Measurements from ENCODE around the gene KLHL33. TPM values are rescaled to one million over a fixed set of nuclear protein-coding genes. Genes with fewer than 3 reads are reported as not detected.

The KLHL33 gene
- total RNA-seq, 8 experiments from 2014 or later, result 0.05 to 0.62 (median 0.14) TPM; not detected in 2

- H3K4me1 ChIP-seq (replicated peaks in 1 of 2), result no peaks in the 10 kb centered on the region
- in situ Hi-C loops (cut with MboI; ENCODE audit: low pct_unique_long_range_greater_than_20kb in 2 of 9, low sequenced_read_pairs in 9 of 9, unreplicated experiment in 9 of 9), result no loop called here
- H3K27ac ChIP-seq, result no peak overlapping the region
- H3K4me3 ChIP-seq, result no peak overlapping the region
- 74 to 100% (median 94%) methylated on average over 2 to 8 of the region's 12 CpGs; no CpG with 5 or more reads in 4 of the 10 experiments for WGBS, 10 experiments
- no peak for ATAC-seq (replicated peaks in 6 of 8)
Observed at GRCh38 chr14:20376071-20376588, 59.8 kb downstream of the KLHL33 start.

Other genes with a start within 250 kb of the KLHL33 start
- under 1 TPM in 2 of 8 experiments, not detected in 6; 0.05 to 0.81 TPM for gene OR11G2, start 245.3 kb downstream of the KLHL33 start, total RNA-seq
- under 1 TPM in 1 of 8 experiments, not detected in 7; 0.52 TPM for gene OR11H6, start 212.5 kb downstream of the KLHL33 start, total RNA-seq
- under 1 TPM in 4 of 8 experiments, not detected in 4; 0.29 to 0.84 (median 0.48) TPM for gene OR11H7, start 207.2 kb downstream of the KLHL33 start, total RNA-seq
- under 1 TPM in 2 of 8 experiments, not detected in 6; 0.14 to 0.38 TPM for gene OR11H4, start 196.9 kb downstream of the KLHL33 start, total RNA-seq
- 10 to 100 TPM; 18.6 to 36.8 (median 26.2) TPM for gene TTC5, start 130.2 kb downstream of the KLHL33 start, total RNA-seq
- gene CCNB1IP1, start 102.9 kb downstream of the KLHL33 start, total RNA-seq, result 10 to 100 TPM; 49.7 to 97.6 (median 71.6) TPM
- 10 to 100 TPM in 7 of 8 experiments, 1 to 10 TPM in 1; 9.4 to 55.4 (median 33.9) TPM for gene PARP2, start 92.5 kb downstream of the KLHL33 start, total RNA-seq
- gene TEP1, start 22.7 kb downstream of the KLHL33 start, total RNA-seq, result 10 to 100 TPM in 4 of 8 experiments, 1 to 10 TPM in 4; 4.6 to 46.8 (median 11.7) TPM
- gene OSGEP, start 18.6 kb upstream of the KLHL33 start, total RNA-seq, result 10 to 100 TPM; 16.3 to 44.4 (median 29.4) TPM
- 100 to 1,000 TPM; 125 to 320 (median 161) TPM for gene APEX1, start 19.1 kb upstream of the KLHL33 start, total RNA-seq
- gene PIP4P1, start 25.3 kb upstream of the KLHL33 start, total RNA-seq, result 10 to 100 TPM; 20.7 to 41.0 (median 24.6) TPM
- 10 to 100 TPM; 14.8 to 71.5 (median 24.4) TPM for gene PNP, start 33.2 kb upstream of the KLHL33 start, total RNA-seq
- gene RNASE10, start 69.4 kb upstream of the KLHL33 start, total RNA-seq, result 1 to 10 TPM in 2 of 8 experiments, under 1 TPM in 5, not detected in 1; 0.16 to 1.4 (median 0.63) TPM
- gene RNASE9, start 124.9 kb upstream of the KLHL33 start, total RNA-seq, result under 1 TPM in 3 of 8 experiments, not detected in 5; 0.24 to 0.62 (median 0.25) TPM
- gene RNASE11, start 151.8 kb upstream of the KLHL33 start, total RNA-seq, result under 1 TPM in 1 of 8 experiments, not detected in 7; 0.29 TPM
- gene RNASE12, start 155.2 kb upstream of the KLHL33 start, total RNA-seq, result not detected
- gene OR6S1, start 205.5 kb upstream of the KLHL33 start, total RNA-seq, result under 1 TPM in 1 of 8 experiments, not detected in 7; 0.28 TPM
- 1 to 10 TPM in 7 of 8 experiments, under 1 TPM in 1; 0.98 to 9.2 (median 2.0) TPM for gene RNASE4, start 248.4 kb upstream of the KLHL33 start, total RNA-seq